GM13976 (cell line): ENCODE measurements around the gene POC5.
"Not testable (repeated sequence)": the region's sequence is repeated elsewhere in the genome, so short reads cannot be mapped to it uniquely, and the experiment has no call there.

Source experiments
- DNase-seq: peaks from one replicate; pipeline ENCODE4 v3.0.0; 2012; ENCODE audit warnings: low spot score
- in situ Hi-C: fragments of 300-500 bp; cut with MboI; formaldehyde crosslinking; loops from one replicate; pipeline ENCODE4 v1.12.0; 2022; ENCODE audit warnings: low sequenced_read_pairs, mixed read lengths, inconsistent platforms; ENCODE audit not compliant: unreplicated experiment
- TF ChIP-seq, protein P1 (sequence below): IDR thresholded peaks from 2 replicates; pipeline ENCODE4 v1.5.1; 2012; ENCODE audit warnings: borderline replicate concordance, mild to moderate bottlenecking; ENCODE audit not compliant: insufficient read depth; ENCODE audit errors: extremely low read depth, missing control alignments, control extremely low read depth

The POC5 gene

DNA sequence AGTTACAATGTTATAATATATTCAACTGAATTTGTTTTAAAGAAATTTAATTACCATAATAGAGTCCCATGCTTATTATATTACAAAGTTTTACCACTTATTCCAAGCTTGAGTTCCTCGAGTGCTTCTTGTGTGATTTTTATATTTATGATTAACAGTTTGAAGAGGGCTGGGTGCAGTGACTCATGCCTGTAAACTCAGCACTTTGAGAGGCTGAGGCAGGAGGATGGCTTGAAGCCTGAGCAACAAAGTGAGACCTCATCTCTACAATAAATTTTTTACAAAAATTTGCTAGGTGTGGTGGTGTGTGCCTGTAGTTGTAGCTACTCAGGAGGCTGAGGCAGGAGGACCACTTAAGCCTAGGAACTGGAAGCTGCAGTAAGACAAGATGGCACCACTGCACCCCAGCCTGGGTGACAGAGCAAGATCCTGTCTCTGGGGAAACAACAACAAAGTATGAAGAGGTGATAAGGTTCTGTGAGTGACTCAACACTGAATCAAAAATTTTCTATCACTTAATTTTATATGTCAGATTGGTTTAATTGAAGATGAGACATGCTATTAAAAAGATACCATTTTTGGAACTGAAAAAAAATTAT lies 9.2 kb downstream of the POC5 start:
- in situ Hi-C loops, result no loop called here
- DNase-seq, result no peak
- TF ChIP-seq, protein P1, sequence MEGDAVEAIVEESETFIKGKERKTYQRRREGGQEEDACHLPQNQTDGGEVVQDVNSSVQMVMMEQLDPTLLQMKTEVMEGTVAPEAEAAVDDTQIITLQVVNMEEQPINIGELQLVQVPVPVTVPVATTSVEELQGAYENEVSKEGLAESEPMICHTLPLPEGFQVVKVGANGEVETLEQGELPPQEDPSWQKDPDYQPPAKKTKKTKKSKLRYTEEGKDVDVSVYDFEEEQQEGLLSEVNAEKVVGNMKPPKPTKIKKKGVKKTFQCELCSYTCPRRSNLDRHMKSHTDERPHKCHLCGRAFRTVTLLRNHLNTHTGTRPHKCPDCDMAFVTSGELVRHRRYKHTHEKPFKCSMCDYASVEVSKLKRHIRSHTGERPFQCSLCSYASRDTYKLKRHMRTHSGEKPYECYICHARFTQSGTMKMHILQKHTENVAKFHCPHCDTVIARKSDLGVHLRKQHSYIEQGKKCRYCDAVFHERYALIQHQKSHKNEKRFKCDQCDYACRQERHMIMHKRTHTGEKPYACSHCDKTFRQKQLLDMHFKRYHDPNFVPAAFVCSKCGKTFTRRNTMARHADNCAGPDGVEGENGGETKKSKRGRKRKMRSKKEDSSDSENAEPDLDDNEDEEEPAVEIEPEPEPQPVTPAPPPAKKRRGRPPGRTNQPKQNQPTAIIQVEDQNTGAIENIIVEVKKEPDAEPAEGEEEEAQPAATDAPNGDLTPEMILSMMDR, result no peak

DNA sequence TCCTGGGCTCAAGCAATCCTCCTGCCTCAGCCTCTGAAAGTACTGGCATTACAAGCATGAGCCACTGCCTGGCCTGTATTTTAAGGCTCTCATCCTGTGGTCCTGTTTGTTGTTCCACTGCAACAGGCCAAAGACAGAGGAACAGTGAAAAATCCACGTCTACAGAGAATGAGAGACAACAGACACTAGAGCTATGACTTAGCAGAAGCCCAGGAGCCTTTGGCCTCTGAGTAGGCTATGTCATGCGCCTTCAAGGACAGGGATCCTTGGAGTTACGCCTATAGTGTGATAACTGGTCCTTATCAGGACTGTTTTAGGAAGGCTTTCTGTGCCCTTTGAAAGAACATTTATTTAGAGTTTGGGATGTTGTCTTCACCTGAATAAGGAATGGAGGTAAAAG lies 10.5 kb downstream of the POC5 start:
- TF ChIP-seq, protein P1, result no peak
- in situ Hi-C loops, result no loop called here
- DNase-seq, result no peak

DNA sequence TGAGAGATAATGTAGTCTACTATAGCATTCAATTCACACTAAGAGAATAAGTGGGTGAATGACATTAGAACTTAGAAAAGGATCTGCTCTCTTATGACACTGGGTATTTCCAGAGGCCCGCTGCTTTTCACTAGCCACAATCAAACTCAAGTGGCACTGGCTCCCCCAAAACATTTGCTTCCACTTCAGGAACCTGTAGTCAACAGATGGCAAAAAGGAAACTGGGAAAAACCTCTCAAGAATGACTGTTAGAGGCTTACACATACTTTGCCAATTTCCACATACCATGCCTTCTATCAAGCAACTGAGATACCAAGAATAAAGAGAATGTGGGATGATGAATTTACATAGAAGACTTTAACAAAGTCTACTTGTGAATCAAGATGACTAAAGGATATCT lies 11.2 kb downstream of the POC5 start:
- TF ChIP-seq, protein P1, result no peak
- in situ Hi-C loops, result no loop called here
- DNase-seq, result no peak

DNA sequence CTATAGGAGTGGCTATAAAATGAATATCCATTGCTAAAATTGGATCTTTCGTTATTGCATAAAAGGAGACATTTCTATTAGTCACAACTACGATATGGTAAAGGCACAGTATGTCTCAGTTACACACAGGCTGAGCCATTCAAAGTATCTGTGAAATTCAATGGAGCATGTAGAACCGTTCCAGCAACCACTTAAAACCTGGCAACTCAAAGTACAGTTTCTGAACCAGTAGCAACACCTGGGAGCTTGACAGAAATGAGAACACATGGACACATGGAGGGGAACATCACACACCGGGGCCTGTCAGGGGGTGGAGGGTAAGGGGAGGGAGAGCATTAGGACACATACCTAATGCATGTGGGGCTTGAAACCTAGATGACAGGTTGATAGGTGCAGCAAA lies 15.4 kb downstream of the POC5 start:
- in situ Hi-C loops, result no loop called here
- no peak for DNase-seq
- TF ChIP-seq, protein P1, result no peak

DNA sequence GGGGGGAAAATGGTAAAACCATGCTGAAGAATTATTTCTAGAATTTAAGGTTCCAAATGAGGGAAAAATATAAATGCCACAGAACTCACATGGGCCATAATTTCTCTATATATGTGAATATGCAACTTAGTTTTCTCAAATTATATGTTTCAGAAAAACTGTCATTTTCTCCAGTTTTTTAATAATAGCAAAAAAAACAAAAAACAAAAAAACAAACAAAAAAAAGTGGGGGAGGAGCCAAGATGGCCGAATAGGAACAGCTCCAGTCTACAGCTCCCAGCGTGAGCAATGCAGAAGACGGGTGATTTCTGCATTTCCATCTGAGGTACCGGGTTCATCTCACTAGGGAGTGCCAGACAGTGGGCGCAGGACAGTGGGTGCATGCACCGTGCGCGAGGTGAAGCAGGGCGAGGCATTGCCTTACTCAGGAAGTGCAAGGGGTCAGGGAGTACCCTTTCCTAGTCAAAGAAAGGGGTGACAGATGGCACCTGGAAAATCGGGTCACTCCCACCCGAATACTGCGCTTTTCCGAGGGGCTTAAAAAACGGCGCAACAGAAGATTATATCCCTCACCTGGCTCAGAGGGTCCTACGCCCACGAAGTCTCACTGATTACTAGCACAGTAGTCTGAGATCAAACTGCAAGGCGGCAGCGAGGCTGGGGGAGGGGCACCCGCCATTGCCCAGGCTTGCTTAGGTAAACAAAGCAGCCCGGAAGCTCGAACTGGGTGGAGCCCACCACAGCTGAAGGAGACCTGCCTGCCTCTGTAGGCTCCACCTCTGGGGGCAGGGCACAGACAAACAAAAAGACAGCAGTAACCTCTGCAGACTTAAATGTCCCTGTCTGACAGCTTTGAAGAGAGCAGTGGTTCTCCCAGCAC lies 21.5 kb downstream of the POC5 start:
- in situ Hi-C loops, DNase-seq: not testable (repeated sequence)

DNA sequence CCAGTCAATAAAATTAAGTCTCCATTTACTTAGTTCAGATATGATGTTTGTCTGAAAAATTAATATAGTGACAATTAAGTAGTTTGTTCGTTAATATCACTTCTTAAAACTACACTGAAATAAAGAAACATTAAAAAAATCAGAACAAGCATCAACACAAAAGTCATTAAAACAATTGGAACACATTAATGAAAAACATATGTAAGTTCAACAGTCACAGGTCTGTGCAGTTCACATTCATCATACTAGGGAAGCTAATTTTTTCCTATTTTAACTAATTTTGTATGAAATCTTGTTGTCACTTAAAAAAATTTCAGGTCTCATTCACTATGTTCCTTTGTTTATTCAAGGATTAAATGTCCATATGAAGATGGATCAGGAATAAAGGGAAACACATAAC lies 22.5 kb downstream of the POC5 start:
- DNase-seq, result no peak
- in situ Hi-C loops, result no loop called here
- TF ChIP-seq, protein P1, result no peak

DNA sequence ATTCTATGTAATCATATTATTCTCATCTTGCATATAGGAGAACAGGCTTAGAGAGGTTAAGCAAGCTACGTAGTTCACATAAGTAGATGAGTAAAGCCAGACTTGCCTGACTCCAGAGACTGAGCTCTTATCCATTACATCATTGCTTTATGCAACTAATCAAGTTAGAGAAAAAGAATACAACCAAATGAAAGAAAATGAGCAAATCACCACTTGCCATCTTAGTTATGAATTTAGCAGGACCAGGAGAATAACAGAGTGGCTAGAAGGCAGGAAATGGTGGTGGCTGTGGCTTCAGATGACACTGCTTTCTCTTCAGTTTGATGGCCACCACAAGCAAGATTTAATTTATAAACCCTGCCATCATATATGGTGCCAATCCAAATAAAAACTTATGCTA lies 26.6 kb downstream of the POC5 start:
- in situ Hi-C loops, result no loop called here
- no peak for DNase-seq
- TF ChIP-seq, protein P1, result no peak
